Heart right ventricle (tissue), 16 donors: ENCODE results near the gene AGFG1. TPM values are rescaled to one million over a fixed set of nuclear protein-coding genes. Genes with fewer than 3 reads are reported as not detected.

Experiments used
- ATAC-seq, 8 donors: fragments of 200-7000 bp; cut with Tn5 transposase; one replicate each; pipeline ENCODE4 v1.9.1; 2020; ENCODE audit warnings: mild to moderate bottlenecking in 8 of 8, moderate library complexity in 8 of 8, moderate number of reproducible peaks in 1 of 8
- DNase-seq, 2 donors: peaks; one replicate each; pipeline ENCODE4 v3.0.0-alpha.2; 2020
- H3K27ac ChIP-seq, 10 donors: fragments of 200-600 bp; sonication (generic) in 2 of 10; one replicate each; pipeline versions ENCODE4 v1.5.0 to v1.8.0; 2020 to 2022; ENCODE audit warnings: mild to moderate bottlenecking in 3 of 10
- H3K27me3 ChIP-seq, 7 donors: fragments of 200-600 bp; one replicate each; pipeline ENCODE4 v1.8.0; 2021 to 2022; ENCODE audit warnings: mild to moderate bottlenecking in 2 of 7
- H3K36me3 ChIP-seq, 9 donors: fragments of 200-600 bp; sonication (generic) in 1 of 9; one replicate each; pipeline versions ENCODE4 v1.5.0 to v1.8.0; 2020 to 2022; ENCODE audit warnings: mild to moderate bottlenecking in 2 of 9
- H3K4me1 ChIP-seq, 9 donors: fragments of 200-600 bp; sonication (generic) in 1 of 9; one replicate each; pipeline versions ENCODE4 v1.5.0 to v1.8.0; 2020 to 2022; ENCODE audit warnings: mild to moderate bottlenecking in 4 of 9
- H3K4me3 ChIP-seq, 10 donors: fragments of 200-600 bp; sonication (generic) in 2 of 10; one replicate each; pipeline versions ENCODE4 v1.5.0 to v1.8.0; 2020 to 2022; ENCODE audit warnings: mild to moderate bottlenecking in 7 of 10, moderate library complexity in 2 of 10
- H3K9me3 ChIP-seq, 11 donors: fragments of 200-600 bp in 10 of 11; sonication (generic) in 2 of 11; one replicate each; pipeline versions ENCODE4 v1.5.0 to v1.8.0; 2013 to 2022; ENCODE audit warnings: mild to moderate bottlenecking in 2 of 11, control low read depth in 1 of 11, moderate library complexity in 1 of 11
- WGBS, 2 donors: extraction: QIAGEN DNeasy Blood & Tissue Kit; methylation state at CpG; one replicate each; pipeline ENCODE4 v1.1.7; 2013; ENCODE audit warnings: inconsistent platforms in 1 of 2; 5-methylcytosine and 5-hydroxymethylcytosine counted together
- intact Hi-C, 10 donors: fragments of 100-400 bp; cut with DNase I; formaldehyde crosslinking; loops; one replicate each; pipeline versions ENCODE4 v1.11.1 to v1.14.2; 2022
- polyA plus RNA-seq, 2 donors: library from polyadenylated mRNA; stranded (reverse); fragments of 200-250 nt; gene quantifications; one replicate each; pipeline ENCODE4 v1.2.3, GENCODE V29; 2013
- total RNA-seq, 10 donors: library from RNA; stranded (reverse); fragmentation: NEBNext Ultra II Directional in 3 of 10; extraction: Animal tissue kit (Norgen Biotek cat#: 25700) in 3 of 10; gene quantifications; one replicate each; pipeline versions ENCODE4 v1.2.1 to v1.2.4, GENCODE V29; 2021 to 2023
- TF ChIP-seq, protein P1 (sequence below), 9 donors: fragments of 200-600 bp; sonication (generic) in 2 of 9; IDR thresholded peaks; one replicate each; pipeline versions ENCODE4 v1.5.0 to v1.8.0; 2021 to 2022; ENCODE audit warnings: antibody characterized with exemption in 9 of 9, mild to moderate bottlenecking in 5 of 9, moderate library complexity in 1 of 9
- donor health status: Arrhythmogenic right ventricular cardiomyopathy.
- donor health status: ischemic (EF 13 %, LVEDD 7.1; RV severe dilation, severe dysfunction).
- donor health status: healthy with polysubstance abuse.
- donor health status: DM: no; HTN: yes; CAD: no.
- donor health status: DM: no; HTN: no; CAD: no.
- donor health status: ischemic (EF 25% LVEDD 6.9; RV normal size, moderate dysfunction).
- donor health status: ischemic (EF 25% LVEDD 5.7; RV mildly dilated, moderate dysfunction).
- donor health status: healthy.
- donor health status: DM: yes; HTN: yes; CAD: no.
- donor health status: Ischemic cardiomyopathy.
- donor health status: ischemic (EF 35%, LVEDD 5.7; RV mildly dilated, moderate dysfunction).
- donor health status: nonischemic (EF 11% LVEDD 7.7; RV severe dilation, severe dysfunction).
- donor health status: DM: yes; HTN: yes; CAD: no.
- donor health status: PGD.
- donor health status: ischemic (EF 29% LVEDD 5.4; RV normal size, mild dysfunction).
- donor health status: nonischemic (EF 23%, LVEDD 6.1; RV moderate dilation, normal function).

AGFG1 gene
- total and polyA plus RNA-seq, 12 donors: 14.1 to 77.9 (median 57.5) TPM

- Histone ChIP-seq H3K4me3 (no peak overlapping the region), H3K36me3 (peaks cover 0 to 43% (median 0%) of the 10 kb centered on the region in 9 donors), H3K4me1 (peaks cover 0 to 48% (median 20%) of the 10 kb centered on the region in 9 donors), H3K27me3 (no peaks in the 10 kb centered on the region), H3K9me3 (no peaks in the 10 kb centered on the region), H3K27ac (no peak overlapping the region)
- no peak for ATAC-seq
- DNase-seq: no peak
- intact Hi-C loops: no loop called here
- TF ChIP-seq, protein P1, sequence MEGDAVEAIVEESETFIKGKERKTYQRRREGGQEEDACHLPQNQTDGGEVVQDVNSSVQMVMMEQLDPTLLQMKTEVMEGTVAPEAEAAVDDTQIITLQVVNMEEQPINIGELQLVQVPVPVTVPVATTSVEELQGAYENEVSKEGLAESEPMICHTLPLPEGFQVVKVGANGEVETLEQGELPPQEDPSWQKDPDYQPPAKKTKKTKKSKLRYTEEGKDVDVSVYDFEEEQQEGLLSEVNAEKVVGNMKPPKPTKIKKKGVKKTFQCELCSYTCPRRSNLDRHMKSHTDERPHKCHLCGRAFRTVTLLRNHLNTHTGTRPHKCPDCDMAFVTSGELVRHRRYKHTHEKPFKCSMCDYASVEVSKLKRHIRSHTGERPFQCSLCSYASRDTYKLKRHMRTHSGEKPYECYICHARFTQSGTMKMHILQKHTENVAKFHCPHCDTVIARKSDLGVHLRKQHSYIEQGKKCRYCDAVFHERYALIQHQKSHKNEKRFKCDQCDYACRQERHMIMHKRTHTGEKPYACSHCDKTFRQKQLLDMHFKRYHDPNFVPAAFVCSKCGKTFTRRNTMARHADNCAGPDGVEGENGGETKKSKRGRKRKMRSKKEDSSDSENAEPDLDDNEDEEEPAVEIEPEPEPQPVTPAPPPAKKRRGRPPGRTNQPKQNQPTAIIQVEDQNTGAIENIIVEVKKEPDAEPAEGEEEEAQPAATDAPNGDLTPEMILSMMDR (IDR thresholded peaks at IDR 0.05): no peak
- WGBS, 2 donors: 83 to 85% methylated on average over 2 of the region's 2 CpGs
Measured at GRCh38 chr2:227497158-227497557, 25.2 kb downstream of the AGFG1 start.

- 85 to 89% methylated on average over 6 of the region's 6 CpGs for WGBS, 2 donors
- H3K4me3 ChIP-seq: no peak overlapping the region
- no peak for DNase-seq
- H3K27ac ChIP-seq: no peak overlapping the region
- TF ChIP-seq, protein P1 (IDR thresholded peaks at IDR 0.05): no peak
- peak in 1 of 8 donors; percentile 8 for ATAC-seq
- no peaks in the 10 kb centered on the region for H3K9me3 ChIP-seq
- peaks cover 0 to 17% (median 0%) of the 10 kb centered on the region in 9 donors for H3K36me3 ChIP-seq
- H3K4me1 ChIP-seq: peaks cover 0 to 61% (median 34%) of the 10 kb centered on the region in 9 donors
- H3K27me3 ChIP-seq: no peaks in the 10 kb centered on the region
- intact Hi-C loops: loop anchor here in 1 of 10 donors (10.0 kb wide), 1 partner anchor 1025 kb away; no protein-coding TSS in a partner anchor
Measured at GRCh38 chr2:227499627-227500300, 27.8 kb downstream of the AGFG1 start.

- Histone ChIP-seq H3K9me3 (no peaks in the 10 kb centered on the region), H3K27ac (no peak overlapping the region), H3K4me3 (no peak overlapping the region), H3K27me3 (no peaks in the 10 kb centered on the region), H3K4me1 (peaks cover 0 to 66% (median 35%) of the 10 kb centered on the region in 9 donors), H3K36me3 (peaks cover 0 to 12% (median 0%) of the 10 kb centered on the region in 9 donors)
- no peak for DNase-seq
- TF ChIP-seq, protein P1 (IDR thresholded peaks at IDR 0.05): no peak
- no peak for ATAC-seq
- intact Hi-C loops: loop anchor here in 1 of 10 donors (10.0 kb wide), 1 partner anchor 1025 kb away; no protein-coding TSS in a partner anchor
- 97 to 100% methylated on average over 1 of the region's 1 CpG for WGBS, 2 donors
Measured at GRCh38 chr2:227500301-227500630, 28.3 kb downstream of the AGFG1 start.

GRCh38 chr2:227503433-227504406 is 31.8 kb downstream of the AGFG1 start:
- peak in 1 of 2 donors; percentile 12 for DNase-seq

More at GRCh38 chr2:227503433-227504406, 31.8 kb downstream of the AGFG1 start:
- Histone ChIP-seq H3K4me3 (no peak overlapping the region), H3K9me3 (no peaks in the 10 kb centered on the region), H3K27me3 (no peaks in the 10 kb centered on the region), H3K27ac (peak overlapping the region in 2 of 10 donors; percentile 11 to 54), H3K36me3 (no peaks in the 10 kb centered on the region), H3K4me1 (peaks cover 0 to 88% (median 56%) of the 10 kb centered on the region in 9 donors)
- intact Hi-C loops: loop anchor here in 1 of 10 donors (10.0 kb wide), 1 partner anchor 1029 kb away; no protein-coding TSS in a partner anchor
- 95 to 100% methylated on average over 5 of the region's 5 CpGs for WGBS, 2 donors
- TF ChIP-seq, protein P1 (IDR thresholded peaks at IDR 0.05): no peak
- peak in 5 of 8 donors; percentile 49 to 93 (median 76) for ATAC-seq
